ENCODE measurements around the gene SSU72.
"Not testable (repeated sequence)": the region's sequence is repeated elsewhere in the genome, so short reads cannot be mapped to it uniquely, and the experiment has no call there.

SSU72 gene

GRCh38 chr1:1558591-1558990 is 16.1 kb downstream of the SSU72 start:
- no peak for DNase-seq (ENCODE audit: low read depth in 2 of 2)

GRCh38 chr1:1557688-1558087 is 17.0 kb downstream of the SSU72 start:
- not testable (repeated sequence) for DNase-seq (ENCODE audit: low read depth in 2 of 2)

GRCh38 chr1:1556961-1557360 is 17.7 kb downstream of the SSU72 start:
- not testable (repeated sequence) for DNase-seq (ENCODE audit: low read depth in 2 of 2)

GRCh38 chr1:1556505-1556904 is 18.2 kb downstream of the SSU72 start:
- no peak for DNase-seq (ENCODE audit: low read depth in 2 of 2)

GRCh38 chr1:1554926-1555915 is 19.4 kb downstream of the SSU72 start:
- DNase-seq (ENCODE audit: low read depth in 2 of 2), result no peak

GRCh38 chr1:1554550-1554925 is 20.1 kb downstream of the SSU72 start:
- no peak for DNase-seq (ENCODE audit: low read depth in 2 of 2)

- DNase-seq (ENCODE audit: low read depth in 2 of 2), result no peak
These were observed 20.7 kb downstream of the SSU72 start for GRCh38 chr1:1553821-1554494.

- DNase-seq (ENCODE audit: low read depth in 2 of 2), result no peak
These were observed 22.4 kb downstream of the SSU72 start for GRCh38 chr1:1552263-1552639.

- DNase-seq (ENCODE audit: low read depth in 2 of 2), result no peak
These were observed 23.0 kb downstream of the SSU72 start for GRCh38 chr1:1551524-1552262.

GRCh38 chr1:1550591-1551432 is 23.9 kb downstream of the SSU72 start:
- DNase-seq (ENCODE audit: low read depth in 2 of 2), result no peak

GRCh38 chr1:1550087-1550486 is 24.6 kb downstream of the SSU72 start:
- DNase-seq (ENCODE audit: low read depth in 2 of 2), result no peak

- no peak for DNase-seq (ENCODE audit: low read depth in 2 of 2)
These were observed 26.1 kb downstream of the SSU72 start for GRCh38 chr1:1548591-1548990.

- DNase-seq (ENCODE audit: low read depth in 2 of 2), result no peak
These were observed 27.2 kb downstream of the SSU72 start for GRCh38 chr1:1547476-1547875.

- no peak for DNase-seq (ENCODE audit: low read depth in 2 of 2)
These were observed 27.7 kb downstream of the SSU72 start for GRCh38 chr1:1547011-1547410.

GRCh38 chr1:1545946-1546737 is 28.5 kb downstream of the SSU72 start:
- no peak for DNase-seq (ENCODE audit: low read depth in 2 of 2)

GRCh38 chr1:1544544-1544943 is 30.1 kb downstream of the SSU72 start:
- DNase-seq (ENCODE audit: low read depth in 2 of 2), result no peak

- DNase-seq (ENCODE audit: low read depth in 2 of 2), result no peak
These were observed 31.0 kb downstream of the SSU72 start for GRCh38 chr1:1543706-1544099.

- no peak for DNase-seq (ENCODE audit: low read depth in 2 of 2)
These were observed 31.6 kb downstream of the SSU72 start for GRCh38 chr1:1542766-1543705.

GRCh38 chr1:1541956-1542765 is 32.5 kb downstream of the SSU72 start:
- no peak for DNase-seq (ENCODE audit: low read depth in 2 of 2)

Measured in stimulated activated CD8-positive, alpha-beta memory T cell treated with anti-CD3 and anti-CD28 coated beads, Interleukin-7, amount 100 ng/mL, for 1 hour (primary cell).